GM23338 (cell line): Measurements from ENCODE around the gene OGN. TPM values are rescaled to one million over a fixed set of nuclear protein-coding genes. Genes with fewer than 3 reads are reported as not detected.

ENCODE experiments used
- ATAC-seq: fragments of 200-7000 bp; cut with Tn5 transposase; 3 replicates; pipeline ENCODE4 v1.9.1; 2020
- DNase-seq: peaks from one replicate; pipeline ENCODE4 v3.0.0-alpha.2; 2015; ENCODE audit warnings: low spot score
- H2AFZ ChIP-seq: fragments of 200-600 bp; sonication (generic); 2 replicates; pipeline ENCODE4 v1.8.0; 2016; ENCODE audit warnings: antibody characterized with exemption, mild to moderate bottlenecking, moderate library complexity
- H3F3A ChIP-seq: fragments of 200-600 bp; sonication (generic); replicated peaks from 2 replicates; pipeline ENCODE4 v1.8.0; 2017; ENCODE audit warnings: antibody characterized with exemption, mixed run types, low read depth
- H3K27ac ChIP-seq: fragments of 200-600 bp; sonication (generic); 2 replicates; pipeline ENCODE4 v1.6.1; 2016; ENCODE audit warnings: low read depth
- H3K27me3 ChIP-seq: fragments of 200-600 bp; sonication (generic); 2 replicates; pipeline ENCODE4 v1.8.0; 2016; ENCODE audit warnings: mild to moderate bottlenecking, mixed run types, moderate library complexity; ENCODE audit not compliant: insufficient read depth
- H3K36me3 ChIP-seq: fragments of 200-600 bp; sonication (generic); 2 replicates; pipeline ENCODE4 v1.8.0; 2016; ENCODE audit warnings: mild to moderate bottlenecking; ENCODE audit not compliant: insufficient read depth
- H3K4me1 ChIP-seq: fragments of 200-600 bp; sonication (generic); 2 replicates; pipeline ENCODE4 v1.8.0; 2016; ENCODE audit warnings: mild to moderate bottlenecking, moderate library complexity; ENCODE audit not compliant: insufficient read depth
- H3K4me2 ChIP-seq: fragments of 200-600 bp; sonication (generic); 2 replicates; pipeline ENCODE4 v1.7.1; 2017; ENCODE audit warnings: mixed run types
- H3K4me3 ChIP-seq: fragments of 200-600 bp; sonication (generic); 2 replicates; pipeline ENCODE4 v1.6.1; 2016; ENCODE audit warnings: mixed run types
- H3K79me2 ChIP-seq: fragments of 200-600 bp; sonication (generic); replicated peaks from 2 replicates; pipeline ENCODE4 v1.8.0; 2017; ENCODE audit warnings: mild to moderate bottlenecking; ENCODE audit not compliant: insufficient read depth
- H3K9me2 ChIP-seq: fragments of 200-600 bp; sonication (generic); 2 replicates; pipeline ENCODE4 v1.8.0; 2017; ENCODE audit not compliant: insufficient read depth
- H4K20me1 ChIP-seq: fragments of 200-600 bp; sonication (generic); replicated peaks from 2 replicates; pipeline ENCODE4 v1.8.0; 2017; ENCODE audit warnings: mild to moderate bottlenecking; ENCODE audit not compliant: insufficient read depth
- H3K27ac Mint-ChIP-seq: 2 replicates; pipeline ENCODE4 v1.8.0; 2020; ENCODE audit warnings: inconsistent platforms, mild to moderate bottlenecking, moderate library complexity, mixed read lengths
- H3K27me3 Mint-ChIP-seq: 3 replicates; pipeline ENCODE4 v1.8.0; 2022; ENCODE audit warnings: low read depth, mild to moderate bottlenecking, moderate library complexity, mixed read lengths, inconsistent platforms; ENCODE audit not compliant: insufficient read depth, poor library complexity
- H3K36me3 Mint-ChIP-seq: 3 replicates; pipeline ENCODE4 v1.8.0; 2021; ENCODE audit warnings: low read depth, mild to moderate bottlenecking, inconsistent platforms, moderate library complexity, mixed read lengths
- H3K4me1 Mint-ChIP-seq: 3 replicates; pipeline ENCODE4 v1.8.0; 2020; ENCODE audit warnings: mild to moderate bottlenecking, inconsistent platforms, mixed read lengths
- H3K4me3 Mint-ChIP-seq: 3 replicates; pipeline ENCODE4 v1.8.0; 2021; ENCODE audit warnings: moderate library complexity, mild to moderate bottlenecking, inconsistent platforms, mixed read lengths
- H3K9me3 Mint-ChIP-seq: 3 replicates; pipeline ENCODE4 v1.8.0; 2020; ENCODE audit warnings: moderate library complexity, mild to moderate bottlenecking, inconsistent platforms, mixed read lengths
- CREB1 ChIP-seq: fragments of 250-450 bp; sonication (Bioruptor Pico); IDR thresholded peaks from 2 replicates; pipeline ENCODE4 v1.5.0; 2020; ENCODE audit warnings: low read depth, mild to moderate bottlenecking, moderate library complexity
- EZH2 ChIP-seq: fragments of 200-600 bp; sonication (generic); IDR thresholded peaks from one replicate; pipeline ENCODE4 v1.8.0; 2017; ENCODE audit warnings: antibody characterized with exemption, mild to moderate bottlenecking, low read depth; ENCODE audit not compliant: unreplicated experiment
- EZH2phosphoT487 ChIP-seq: fragments of 200-600 bp; sonication (generic); IDR thresholded peaks from one replicate; pipeline ENCODE4 v1.8.1; 2018; ENCODE audit warnings: antibody characterized with exemption; ENCODE audit not compliant: unreplicated experiment
- JUNB ChIP-seq: IDR thresholded peaks from one replicate; pipeline ENCODE4 v1.6.1; 2016; ENCODE audit warnings: antibody characterized with exemption; ENCODE audit not compliant: unreplicated experiment
- NANOG ChIP-seq: IDR thresholded peaks from 2 replicates; pipeline ENCODE4 v1.6.1; 2016; ENCODE audit warnings: antibody characterized with exemption, borderline replicate concordance
- POLR2AphosphoS5 ChIP-seq: IDR thresholded peaks from 2 replicates; pipeline ENCODE4 v1.6.1; 2016; ENCODE audit warnings: antibody characterized with exemption, low read depth
- STAT1 ChIP-seq: IDR thresholded peaks from one replicate; pipeline ENCODE4 v1.6.1; 2016; ENCODE audit warnings: antibody characterized with exemption; ENCODE audit not compliant: unreplicated experiment
- ZNF114 ChIP-seq: fragments of 250-450 bp; sonication (Bioruptor Pico); IDR thresholded peaks from 2 replicates; pipeline ENCODE4 v1.5.0; 2020; ENCODE audit warnings: mild to moderate bottlenecking, moderate library complexity
- ZNF331 ChIP-seq: fragments of 250-450 bp; sonication (Bioruptor Pico); IDR thresholded peaks from 2 replicates; pipeline ENCODE4 v1.5.0; 2020; ENCODE audit warnings: low read depth, mild to moderate bottlenecking, moderate library complexity
- polyA plus RNA-seq: library from polyadenylated mRNA; unstranded; fragments of >200 nt; fragmentation: Nextera tagmentation; extraction: Ambion mirVana; gene quantifications from 2 replicates; pipeline ENCODE4 v1.2.1, GENCODE V29; 2016
- total RNA-seq: library from RNA; depleted of rRNA; stranded (reverse); fragments of >200 nt; shearing (Covaris generic); gene quantifications from 2 replicates; pipeline ENCODE4 v1.2.3, GENCODE V29; 2014
- TF ChIP-seq, protein P1 (sequence below): IDR thresholded peaks from 2 replicates; pipeline ENCODE4 v1.6.1; 2016; ENCODE audit warnings: antibody characterized with exemption
- TF ChIP-seq, protein P2 (sequence below): IDR thresholded peaks from one replicate; pipeline ENCODE4 v1.6.1; 2018; ENCODE audit warnings: antibody characterized with exemption; ENCODE audit not compliant: unreplicated experiment
- TF ChIP-seq, protein P3 (sequence below), 2 experiments: fragments of 200-600 bp in 1 of 2; sonication (generic) in 1 of 2; conservative IDR thresholded peaks; 2 replicates each; pipeline versions ENCODE4 v1.5.1 to v1.6.1; 2016 to 2017; ENCODE audit warnings: antibody characterized with exemption in 2 of 2, low read depth in 2 of 2, mild to moderate bottlenecking in 2 of 2, moderate library complexity in 1 of 2
- TF ChIP-seq, protein P4 (sequence below): fragments of 250-450 bp; sonication (Bioruptor Pico); IDR thresholded peaks from 2 replicates; pipeline ENCODE4 v1.5.0; 2020; ENCODE audit warnings: mild to moderate bottlenecking, moderate library complexity

OGN gene
- total and polyA plus RNA-seq, 2 experiments from 2014 or later = 2.5 TPM; not detected in 1

DNA sequence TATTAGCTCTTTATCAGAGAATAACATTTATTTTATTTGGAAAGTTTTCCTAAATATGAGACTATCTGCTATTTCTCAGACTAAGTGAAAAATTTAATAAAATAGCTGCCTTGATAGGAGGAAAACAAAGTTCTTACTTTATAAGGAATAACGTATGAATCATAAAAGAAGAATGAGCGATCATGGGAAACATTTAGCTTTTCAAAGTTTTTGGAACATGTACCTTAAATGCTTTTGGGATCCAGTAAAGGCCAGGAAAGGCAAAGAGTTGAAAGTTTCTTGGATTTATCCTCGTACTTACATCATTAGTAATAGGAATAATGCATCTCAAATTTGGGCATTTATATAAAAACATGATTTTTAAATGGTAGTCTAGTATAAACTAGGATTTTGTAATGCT is 19.4 kb downstream of the OGN start:
- Mint-ChIP-seq H3K4me1 (peaks cover 10% of the 10 kb centered on the region; the same call in 2 of the 3 replicates), H3K36me3 (no peaks in the 10 kb centered on the region), H3K4me3 (no peak overlapping the region), H3K27ac (no peak overlapping the region), H3K27me3 (no peaks in the 10 kb centered on the region), H3K9me3 (no peaks in the 10 kb centered on the region)
- no peak overlapping the region for H3K4me3 ChIP-seq
- no peaks in the 10 kb centered on the region for H3F3A ChIP-seq
- H3K4me2 ChIP-seq = no peak overlapping the region
- TF ChIP-seq, protein P1, sequence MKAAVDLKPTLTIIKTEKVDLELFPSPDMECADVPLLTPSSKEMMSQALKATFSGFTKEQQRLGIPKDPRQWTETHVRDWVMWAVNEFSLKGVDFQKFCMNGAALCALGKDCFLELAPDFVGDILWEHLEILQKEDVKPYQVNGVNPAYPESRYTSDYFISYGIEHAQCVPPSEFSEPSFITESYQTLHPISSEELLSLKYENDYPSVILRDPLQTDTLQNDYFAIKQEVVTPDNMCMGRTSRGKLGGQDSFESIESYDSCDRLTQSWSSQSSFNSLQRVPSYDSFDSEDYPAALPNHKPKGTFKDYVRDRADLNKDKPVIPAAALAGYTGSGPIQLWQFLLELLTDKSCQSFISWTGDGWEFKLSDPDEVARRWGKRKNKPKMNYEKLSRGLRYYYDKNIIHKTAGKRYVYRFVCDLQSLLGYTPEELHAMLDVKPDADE = no peak
- TF ChIP-seq EZH2 (no peak), CREB1 (CRISPR knock-in tag) (no peak), ZNF114 (CRISPR knock-in tag) (no peak), EZH2phosphoT487 (no peak), STAT1 (no peak), ZNF331 (CRISPR knock-in tag) (no peak), NANOG (no peak), JUNB (no peak), POLR2AphosphoS5 (no peak)
- TF ChIP-seq, protein P2, sequence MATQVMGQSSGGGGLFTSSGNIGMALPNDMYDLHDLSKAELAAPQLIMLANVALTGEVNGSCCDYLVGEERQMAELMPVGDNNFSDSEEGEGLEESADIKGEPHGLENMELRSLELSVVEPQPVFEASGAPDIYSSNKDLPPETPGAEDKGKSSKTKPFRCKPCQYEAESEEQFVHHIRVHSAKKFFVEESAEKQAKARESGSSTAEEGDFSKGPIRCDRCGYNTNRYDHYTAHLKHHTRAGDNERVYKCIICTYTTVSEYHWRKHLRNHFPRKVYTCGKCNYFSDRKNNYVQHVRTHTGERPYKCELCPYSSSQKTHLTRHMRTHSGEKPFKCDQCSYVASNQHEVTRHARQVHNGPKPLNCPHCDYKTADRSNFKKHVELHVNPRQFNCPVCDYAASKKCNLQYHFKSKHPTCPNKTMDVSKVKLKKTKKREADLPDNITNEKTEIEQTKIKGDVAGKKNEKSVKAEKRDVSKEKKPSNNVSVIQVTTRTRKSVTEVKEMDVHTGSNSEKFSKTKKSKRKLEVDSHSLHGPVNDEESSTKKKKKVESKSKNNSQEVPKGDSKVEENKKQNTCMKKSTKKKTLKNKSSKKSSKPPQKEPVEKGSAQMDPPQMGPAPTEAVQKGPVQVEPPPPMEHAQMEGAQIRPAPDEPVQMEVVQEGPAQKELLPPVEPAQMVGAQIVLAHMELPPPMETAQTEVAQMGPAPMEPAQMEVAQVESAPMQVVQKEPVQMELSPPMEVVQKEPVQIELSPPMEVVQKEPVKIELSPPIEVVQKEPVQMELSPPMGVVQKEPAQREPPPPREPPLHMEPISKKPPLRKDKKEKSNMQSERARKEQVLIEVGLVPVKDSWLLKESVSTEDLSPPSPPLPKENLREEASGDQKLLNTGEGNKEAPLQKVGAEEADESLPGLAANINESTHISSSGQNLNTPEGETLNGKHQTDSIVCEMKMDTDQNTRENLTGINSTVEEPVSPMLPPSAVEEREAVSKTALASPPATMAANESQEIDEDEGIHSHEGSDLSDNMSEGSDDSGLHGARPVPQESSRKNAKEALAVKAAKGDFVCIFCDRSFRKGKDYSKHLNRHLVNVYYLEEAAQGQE = no peak
- TF ChIP-seq, protein P3, sequence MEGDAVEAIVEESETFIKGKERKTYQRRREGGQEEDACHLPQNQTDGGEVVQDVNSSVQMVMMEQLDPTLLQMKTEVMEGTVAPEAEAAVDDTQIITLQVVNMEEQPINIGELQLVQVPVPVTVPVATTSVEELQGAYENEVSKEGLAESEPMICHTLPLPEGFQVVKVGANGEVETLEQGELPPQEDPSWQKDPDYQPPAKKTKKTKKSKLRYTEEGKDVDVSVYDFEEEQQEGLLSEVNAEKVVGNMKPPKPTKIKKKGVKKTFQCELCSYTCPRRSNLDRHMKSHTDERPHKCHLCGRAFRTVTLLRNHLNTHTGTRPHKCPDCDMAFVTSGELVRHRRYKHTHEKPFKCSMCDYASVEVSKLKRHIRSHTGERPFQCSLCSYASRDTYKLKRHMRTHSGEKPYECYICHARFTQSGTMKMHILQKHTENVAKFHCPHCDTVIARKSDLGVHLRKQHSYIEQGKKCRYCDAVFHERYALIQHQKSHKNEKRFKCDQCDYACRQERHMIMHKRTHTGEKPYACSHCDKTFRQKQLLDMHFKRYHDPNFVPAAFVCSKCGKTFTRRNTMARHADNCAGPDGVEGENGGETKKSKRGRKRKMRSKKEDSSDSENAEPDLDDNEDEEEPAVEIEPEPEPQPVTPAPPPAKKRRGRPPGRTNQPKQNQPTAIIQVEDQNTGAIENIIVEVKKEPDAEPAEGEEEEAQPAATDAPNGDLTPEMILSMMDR (conservative IDR thresholded peaks at IDR 0.05; ENCODE audit: low read depth in 2 of 2) = no peak
- TF ChIP-seq, protein P4, sequence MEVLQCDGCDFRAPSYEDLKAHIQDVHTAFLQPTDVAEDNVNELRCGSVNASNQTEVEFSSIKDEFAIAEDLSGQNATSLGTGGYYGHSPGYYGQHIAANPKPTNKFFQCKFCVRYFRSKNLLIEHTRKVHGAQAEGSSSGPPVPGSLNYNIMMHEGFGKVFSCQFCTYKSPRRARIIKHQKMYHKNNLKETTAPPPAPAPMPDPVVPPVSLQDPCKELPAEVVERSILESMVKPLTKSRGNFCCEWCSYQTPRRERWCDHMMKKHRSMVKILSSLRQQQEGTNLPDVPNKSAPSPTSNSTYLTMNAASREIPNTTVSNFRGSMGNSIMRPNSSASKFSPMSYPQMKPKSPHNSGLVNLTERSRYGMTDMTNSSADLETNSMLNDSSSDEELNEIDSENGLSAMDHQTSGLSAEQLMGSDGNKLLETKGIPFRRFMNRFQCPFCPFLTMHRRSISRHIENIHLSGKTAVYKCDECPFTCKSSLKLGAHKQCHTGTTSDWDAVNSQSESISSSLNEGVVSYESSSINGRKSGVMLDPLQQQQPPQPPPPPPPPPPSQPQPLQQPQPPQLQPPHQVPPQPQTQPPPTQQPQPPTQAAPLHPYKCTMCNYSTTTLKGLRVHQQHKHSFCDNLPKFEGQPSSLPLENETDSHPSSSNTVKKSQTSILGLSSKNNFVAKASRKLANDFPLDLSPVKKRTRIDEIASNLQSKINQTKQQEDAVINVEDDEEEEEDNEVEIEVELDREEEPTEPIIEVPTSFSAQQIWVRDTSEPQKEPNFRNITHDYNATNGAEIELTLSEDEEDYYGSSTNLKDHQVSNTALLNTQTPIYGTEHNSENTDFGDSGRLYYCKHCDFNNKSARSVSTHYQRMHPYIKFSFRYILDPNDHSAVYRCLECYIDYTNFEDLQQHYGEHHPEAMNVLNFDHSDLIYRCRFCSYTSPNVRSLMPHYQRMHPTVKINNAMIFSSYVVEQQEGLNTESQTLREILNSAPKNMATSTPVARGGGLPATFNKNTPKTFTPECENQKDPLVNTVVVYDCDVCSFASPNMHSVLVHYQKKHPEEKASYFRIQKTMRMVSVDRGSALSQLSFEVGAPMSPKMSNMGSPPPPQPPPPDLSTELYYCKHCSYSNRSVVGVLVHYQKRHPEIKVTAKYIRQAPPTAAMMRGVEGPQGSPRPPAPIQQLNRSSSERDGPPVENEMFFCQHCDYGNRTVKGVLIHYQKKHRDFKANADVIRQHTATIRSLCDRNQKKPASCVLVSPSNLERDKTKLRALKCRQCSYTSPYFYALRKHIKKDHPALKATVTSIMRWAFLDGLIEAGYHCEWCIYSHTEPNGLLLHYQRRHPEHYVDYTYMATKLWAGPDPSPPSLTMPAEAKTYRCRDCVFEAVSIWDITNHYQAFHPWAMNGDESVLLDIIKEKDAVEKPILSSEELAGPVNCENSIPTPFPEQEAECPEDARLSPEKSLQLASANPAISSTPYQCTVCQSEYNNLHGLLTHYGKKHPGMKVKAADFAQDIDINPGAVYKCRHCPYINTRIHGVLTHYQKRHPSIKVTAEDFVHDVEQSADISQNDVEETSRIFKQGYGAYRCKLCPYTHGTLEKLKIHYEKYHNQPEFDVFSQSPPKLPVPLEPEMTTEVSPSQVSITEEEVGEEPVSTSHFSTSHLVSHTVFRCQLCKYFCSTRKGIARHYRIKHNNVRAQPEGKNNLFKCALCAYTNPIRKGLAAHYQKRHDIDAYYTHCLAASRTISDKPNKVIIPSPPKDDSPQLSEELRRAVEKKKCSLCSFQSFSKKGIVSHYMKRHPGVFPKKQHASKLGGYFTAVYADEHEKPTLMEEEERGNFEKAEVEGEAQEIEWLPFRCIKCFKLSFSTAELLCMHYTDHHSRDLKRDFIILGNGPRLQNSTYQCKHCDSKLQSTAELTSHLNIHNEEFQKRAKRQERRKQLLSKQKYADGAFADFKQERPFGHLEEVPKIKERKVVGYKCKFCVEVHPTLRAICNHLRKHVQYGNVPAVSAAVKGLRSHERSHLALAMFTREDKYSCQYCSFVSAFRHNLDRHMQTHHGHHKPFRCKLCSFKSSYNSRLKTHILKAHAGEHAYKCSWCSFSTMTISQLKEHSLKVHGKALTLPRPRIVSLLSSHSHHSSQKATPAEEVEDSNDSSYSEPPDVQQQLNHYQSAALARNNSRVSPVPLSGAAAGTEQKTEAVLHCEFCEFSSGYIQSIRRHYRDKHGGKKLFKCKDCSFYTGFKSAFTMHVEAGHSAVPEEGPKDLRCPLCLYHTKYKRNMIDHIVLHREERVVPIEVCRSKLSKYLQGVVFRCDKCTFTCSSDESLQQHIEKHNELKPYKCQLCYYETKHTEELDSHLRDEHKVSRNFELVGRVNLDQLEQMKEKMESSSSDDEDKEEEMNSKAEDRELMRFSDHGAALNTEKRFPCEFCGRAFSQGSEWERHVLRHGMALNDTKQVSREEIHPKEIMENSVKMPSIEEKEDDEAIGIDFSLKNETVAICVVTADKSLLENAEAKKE (CRISPR knock-in tag) = no peak
- H3K27ac ChIP-seq = no peak overlapping the region
- H3K79me2 ChIP-seq = no peaks in the 10 kb centered on the region
- no peak for DNase-seq
- no peak for ATAC-seq
- peaks cover 6% of the 10 kb centered on the region for H3K4me1 ChIP-seq
- no peaks in the 10 kb centered on the region for H4K20me1 ChIP-seq
- no peaks in the 10 kb centered on the region for H3K9me2 ChIP-seq
- H3K27me3 ChIP-seq = no peaks in the 10 kb centered on the region
- no peak overlapping the region for H2AFZ ChIP-seq
- no peaks in the 10 kb centered on the region for H3K36me3 ChIP-seq
